Esophagus muscularis mucosa (tissue), 4 donors: ENCODE measurements around the gene SAE1. TPM values are rescaled to one million over a fixed set of nuclear protein-coding genes. Genes with fewer than 3 reads are reported as not detected.

Source experiments
- DNase-seq: peaks from one replicate; pipeline ENCODE4 v3.0.0-alpha.2; 2017; ENCODE audit errors: extremely low spot score
- H3K27ac ChIP-seq, 4 donors: fragments of 200-600 bp; sonication (generic); replicated peaks in 1 of 4; 1 replicate in 3 of 4; 2 replicates in 1 of 4; pipeline ENCODE4 v1.5.1; 2016 to 2019; ENCODE audit warnings: mild to moderate bottlenecking in 1 of 4
- H3K27me3 ChIP-seq, 4 donors: fragments of 200-600 bp; sonication (generic); one replicate each; pipeline versions ENCODE4 v1.5.1 to v1.6.0; 2016 to 2019
- H3K36me3 ChIP-seq, 4 donors: fragments of 200-600 bp; sonication (generic); one replicate each; pipeline ENCODE4 v1.5.1; 2016 to 2019
- H3K4me1 ChIP-seq, 4 donors: fragments of 200-600 bp; sonication (generic); one replicate each; pipeline ENCODE4 v1.5.1; 2016 to 2019
- H3K4me3 ChIP-seq, 4 donors: fragments of 200-600 bp; sonication (generic); 1 replicate in 2 of 4; 2 replicates in 2 of 4; pipeline ENCODE4 v1.5.1; 2016 to 2019; ENCODE audit warnings: mild to moderate bottlenecking in 4 of 4, moderate library complexity in 1 of 4
- H3K9me3 ChIP-seq, 4 donors: fragments of 200-600 bp; sonication (generic); 1 replicate in 3 of 4; 2 replicates in 1 of 4; pipeline ENCODE4 v1.5.1; 2016 to 2019
- CTCF ChIP-seq, 3 experiments: fragments of 200-600 bp in 2 of 3; fragments of 450-650 bp in 1 of 3; sonication (generic) in 2 of 3; IDR thresholded peaks; one replicate each; pipeline ENCODE4 v1.5.1; 2017 to 2019; ENCODE audit warnings: antibody characterized with exemption in 3 of 3, mild to moderate bottlenecking in 2 of 3, moderate library complexity in 1 of 3
- EP300 ChIP-seq: sonication (generic); formaldehyde crosslinking; IDR thresholded peaks from one replicate; pipeline ENCODE4 v1.6.1; 2017; ENCODE audit warnings: antibody characterized with exemption
- POLR2A ChIP-seq: fragments of 450-650 bp; IDR thresholded peaks from one replicate; pipeline ENCODE4 v1.6.1; 2017; ENCODE audit warnings: antibody characterized with exemption, moderate library complexity, mild to moderate bottlenecking, low read depth
- POLR2AphosphoS5 ChIP-seq, 2 donors: sonication (generic); formaldehyde crosslinking; IDR thresholded peaks; one replicate each; pipeline ENCODE4 v1.6.1; 2017; ENCODE audit warnings: antibody characterized with exemption in 2 of 2
- WGBS: methylation state at CpG from one replicate; pipeline ENCODE4 v1.1.5; 2018; 5-methylcytosine and 5-hydroxymethylcytosine counted together
- intact Hi-C: fragments of 100-400 bp; cut with DNase I; formaldehyde crosslinking; loops from one replicate; pipeline ENCODE4 v1.15.1; 2023
- total RNA-seq, 4 donors: library from RNA; depleted of rRNA; stranded (reverse); fragments of >200 nt; gene quantifications; one replicate each; pipeline versions ENCODE4 v1.1.0 to v1.2.1, GENCODE V29; 2016

Gene SAE1
- total RNA-seq, 4 donors from 2014 or later = 130 to 143 (median 136) TPM

DNA sequence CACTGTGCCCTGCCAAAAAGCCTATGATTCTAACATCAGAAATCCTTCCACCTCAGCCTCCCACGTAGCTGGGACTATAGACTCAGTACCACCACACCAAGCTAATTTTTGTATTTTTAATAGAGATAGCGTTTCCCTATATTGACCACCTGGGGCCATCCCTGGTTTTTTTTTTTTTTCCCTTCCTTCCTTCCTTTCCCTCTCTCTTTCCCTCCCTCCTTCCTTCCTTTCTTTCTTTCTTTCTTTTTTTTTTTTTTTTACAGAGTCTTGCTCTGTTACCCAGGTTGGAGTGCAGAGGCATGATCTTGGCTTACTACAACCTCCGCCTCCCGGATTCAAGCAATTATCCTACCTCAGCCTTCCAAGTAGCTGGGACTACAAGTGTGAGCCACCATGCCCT lies 1.1 kb upstream of the SAE1 start:
- Histone ChIP-seq H3K36me3 (peaks cover 0 to 4% (median 0%) of the 10 kb centered on the region in 4 donors), H3K9me3 (no peaks in the 10 kb centered on the region), H3K4me3 (no peak overlapping the region), H3K27ac (no peak overlapping the region), H3K4me1 (peaks cover 14 to 50% (median 46%) of the 10 kb centered on the region in 4 donors), H3K27me3 (no peaks in the 10 kb centered on the region)
- 94% methylated on average over 4 of the region's 4 CpGs for WGBS
- no peak for DNase-seq
- no peak for TF ChIP-seq EP300
- TF ChIP-seq CTCF (IDR thresholded peaks at IDR 0.05) = no peak
- no peak for TF ChIP-seq POLR2A
- no peak for TF ChIP-seq POLR2AphosphoS5 (IDR thresholded peaks at IDR 0.05)
- intact Hi-C loops = loop anchor here (5.0 kb wide), 1 partner anchor 92 kb away; no protein-coding TSS in a partner anchor

DNA sequence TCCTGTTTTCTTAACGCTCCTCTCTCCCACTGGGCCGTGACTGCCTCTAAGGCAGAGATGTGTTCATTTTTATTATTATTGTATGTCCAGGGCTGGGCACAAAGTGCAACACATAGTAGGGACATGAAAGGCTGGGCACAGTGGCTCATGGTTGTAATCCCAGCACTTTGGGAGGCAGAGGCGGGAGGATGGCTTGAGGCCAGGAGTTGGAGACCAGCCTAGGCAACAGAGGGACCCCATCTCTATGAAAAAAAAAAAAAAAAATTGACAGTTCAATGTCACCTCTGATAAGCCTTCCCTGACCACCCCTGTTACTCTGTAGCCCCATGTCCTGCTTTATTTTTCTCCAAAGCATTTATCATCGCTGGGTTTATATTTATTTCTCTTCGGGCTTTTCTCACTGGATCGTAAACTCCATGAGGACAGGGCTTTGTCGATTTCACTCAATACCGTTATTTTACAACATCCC lies 481 bp upstream of the SAE1 start:
- H3K9me3 ChIP-seq = no peaks in the 10 kb centered on the region
- H3K4me1 ChIP-seq = peaks cover 11 to 50% (median 46%) of the 10 kb centered on the region in 4 donors
- peaks cover 0 to 4% (median 0%) of the 10 kb centered on the region in 4 donors for H3K36me3 ChIP-seq
- TF ChIP-seq POLR2A (no peak), CTCF (IDR thresholded peaks at IDR 0.05) (no peak), EP300 (no peak), POLR2AphosphoS5 (IDR thresholded peaks at IDR 0.05) (no peak)
- H3K27ac ChIP-seq = peak overlapping the region; percentile 85 to 97 (median 96)
- DNase-seq = no peak
- WGBS = 69% methylated on average over 8 of the region's 8 CpGs
- H3K27me3 ChIP-seq = no peaks in the 10 kb centered on the region
- intact Hi-C loops = no loop called here
- peak overlapping the region; percentile 63 to 97 (median 85) for H3K4me3 ChIP-seq

DNA sequence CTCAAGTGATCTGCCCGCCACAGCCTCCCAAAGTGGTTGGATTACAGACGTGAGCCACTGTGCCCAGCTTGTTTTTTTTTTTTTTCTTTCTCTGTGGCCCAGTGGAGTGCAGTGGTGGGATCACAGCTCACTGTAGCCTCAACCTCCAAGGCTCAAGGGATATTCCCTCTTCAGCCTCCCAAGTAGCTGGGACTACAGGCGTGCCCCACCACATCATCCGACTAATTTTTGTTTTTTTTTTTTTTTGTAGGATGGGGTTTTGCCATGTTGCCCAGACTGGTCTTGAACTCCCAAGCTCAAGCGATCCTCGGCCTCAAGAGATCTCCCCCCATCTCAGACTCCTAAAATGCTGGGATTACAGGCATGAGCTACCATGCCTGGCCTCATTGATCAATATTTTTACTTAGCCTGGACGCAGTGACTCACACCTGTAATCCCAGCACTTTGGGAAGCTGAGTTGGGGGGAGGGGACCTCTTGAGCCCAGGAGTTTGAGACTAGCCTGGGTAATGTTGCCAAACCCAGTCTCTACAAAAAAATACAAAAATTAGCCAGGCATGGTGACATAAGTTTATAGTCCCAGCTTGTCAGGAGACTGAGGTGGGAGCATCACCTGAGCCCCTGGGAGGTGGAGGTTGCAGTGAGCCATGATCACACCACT lies 1.7 kb downstream of the SAE1 start:
- Histone ChIP-seq H3K27me3 (no peaks in the 10 kb centered on the region), H3K4me3 (peak overlapping the region; percentile 63 to 97 (median 85)), H3K9me3 (no peaks in the 10 kb centered on the region), H3K4me1 (peaks cover 13 to 51% (median 45%) of the 10 kb centered on the region in 4 donors), H3K27ac (peak overlapping the region in 2 of 4 donors; percentile 85 to 94), H3K36me3 (peaks cover 0 to 4% (median under 1%) of the 10 kb centered on the region in 4 donors)
- intact Hi-C loops = no loop called here
- no peak for DNase-seq
- 80% methylated on average over 7 of the region's 7 CpGs for WGBS
- TF ChIP-seq POLR2A (no peak), POLR2AphosphoS5 (IDR thresholded peaks at IDR 0.05) (no peak), CTCF (IDR thresholded peaks at IDR 0.05) (no peak), EP300 (no peak)

- no peaks in the 10 kb centered on the region for H3K27me3 ChIP-seq
- H3K27ac ChIP-seq = no peak overlapping the region
- H3K36me3 ChIP-seq = peaks cover 0 to 8% (median 2%) of the 10 kb centered on the region in 4 donors
- no peak overlapping the region for H3K4me3 ChIP-seq
- intact Hi-C loops = no loop called here
- no peak for TF ChIP-seq CTCF (IDR thresholded peaks at IDR 0.05)
- TF ChIP-seq POLR2AphosphoS5 (IDR thresholded peaks at IDR 0.05) = no peak
- TF ChIP-seq POLR2A = no peak
- no peak for TF ChIP-seq EP300
- no peak for DNase-seq
- H3K9me3 ChIP-seq = no peaks in the 10 kb centered on the region
- peaks cover 13 to 58% (median 47%) of the 10 kb centered on the region in 4 donors for H3K4me1 ChIP-seq
- WGBS = 87% methylated on average over 10 of the region's 11 CpGs
Measured at GRCh38 chr19:47133021-47133471, 2.4 kb downstream of the SAE1 start.
